H1 (cell line): ENCODE data around the gene C22orf31. TPM values are rescaled to one million over a fixed set of nuclear protein-coding genes. Genes with fewer than 3 reads are reported as not detected.

Experiments
- BRCA1 ChIP-seq: IDR thresholded peaks from 2 replicates; pipeline ENCODE4 v1.6.1; 2012; ENCODE audit warnings: low read depth, low read length, improper control_type of control experiment
- CHD7 ChIP-seq: fragments of 300-600 bp; sonication (generic); IDR thresholded peaks from 2 replicates; pipeline ENCODE4 v1.7.1; 2012; ENCODE audit warnings: low read length, moderate library complexity, mild to moderate bottlenecking, inconsistent platforms; ENCODE audit not compliant: insufficient replicate concordance
- KDM4A ChIP-seq: IDR thresholded peaks from one replicate; pipeline ENCODE4 v1.7.1; 2012; ENCODE audit warnings: low read depth, mild to moderate bottlenecking, moderate library complexity, low read length, inconsistent platforms; ENCODE audit not compliant: severe bottlenecking
- MAX ChIP-seq: IDR thresholded peaks from 2 replicates; pipeline ENCODE4 v1.6.1; 2012; ENCODE audit warnings: inconsistent platforms
- NRF1 ChIP-seq: IDR thresholded peaks from 2 replicates; pipeline ENCODE4 v1.6.1; 2011; ENCODE audit warnings: mild to moderate bottlenecking, low read depth, low read length, improper control_type of control experiment
- TBP ChIP-seq: IDR thresholded peaks from 2 replicates; pipeline ENCODE4 v1.6.1; 2011; ENCODE audit warnings: low read depth, low read length, improper control_type of control experiment
- polyA plus RNA-seq, 7 experiments: library from polyadenylated mRNA; depleted of rRNA in 3 of 7; stranded (reverse) in 5 of 7; unstranded in 2 of 7; fragments of >200 nt in 5 of 7; fragments of 200-250 nt in 2 of 7; gene quantifications; 1 replicate in 5 of 7; 2 replicates in 1 of 7; 4 replicates in 1 of 7; pipeline versions ENCODE4 v1.2.1 to v1.2.3, GENCODE V29; 2011 to 2013; ENCODE audit warnings: missing spikeins in 2 of 7, mixed read lengths in 2 of 7
- total RNA-seq: library from RNA; stranded (reverse); fragmentation: NEBNext Ultra II Directional; extraction: Animal tissue kit (Norgen Biotek cat#: 25700); gene quantifications from 2 replicates; pipeline ENCODE4 v1.2.1, GENCODE V29; 2021

The C22orf31 gene
- total and polyA plus RNA-seq, 2 of the 8 experiments (the other 6 are each of a cell fraction or from before 2014, with no cell fraction given) = not detected

DNA sequence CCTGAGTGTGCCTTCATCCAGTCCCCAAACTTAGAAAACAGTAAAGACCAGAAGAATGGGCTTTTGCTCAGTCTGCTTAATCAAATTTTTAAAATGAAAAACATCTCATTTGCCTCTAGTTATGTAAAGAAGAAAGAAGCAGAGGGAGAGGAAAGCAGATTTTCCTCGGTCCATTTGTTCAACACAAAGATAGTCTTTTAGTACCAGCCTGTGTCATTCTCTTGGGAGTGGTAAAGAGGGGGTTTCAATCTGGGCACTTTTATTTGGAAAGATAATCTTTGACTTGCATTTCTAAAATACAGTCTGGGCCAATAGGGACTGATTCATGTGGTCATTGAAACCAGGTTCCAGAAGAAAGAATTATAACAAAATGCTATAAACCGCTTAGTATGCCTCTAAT, 40.7 kb upstream of the C22orf31 start (continued):
- no peak for TF ChIP-seq CHD7
- no peak for TF ChIP-seq NRF1
- TF ChIP-seq MAX = no peak
- TF ChIP-seq TBP = no peak
- no peak for TF ChIP-seq KDM4A
- TF ChIP-seq BRCA1 = no peak
